IMR-90 (cell line): ENCODE measurements around the gene RAPGEF5. TPM values are rescaled to one million over a fixed set of nuclear protein-coding genes. Genes with fewer than 3 reads are reported as not detected.

Experiments used
- ATAC-seq: fragments of 200-7000 bp; cut with Tn5 transposase; 2 replicates; pipeline ENCODE4 v1.9.1; 2020; ENCODE audit warnings: low read depth, mild to moderate bottlenecking, moderate library complexity
- BruUV-seq: library from RNA; stranded (reverse); fragments of 400-500 nt; replicated peaks from 2 replicates; lab custom pipeline; 2021; lab: Mats Ljungman, UMichigan
- CTCF ChIA-PET: fragments of 300-600 bp; formaldehyde crosslinking; extraction: SDS; loops from one replicate; lab custom pipeline; 2021; ENCODE audit warnings: antibody characterized with exemption; lab: Yijun Ruan, JAX
- POLR2A ChIA-PET: fragments of 300-600 bp; sonication (Branson Sonifier 250); formaldehyde crosslinking; loops from one replicate; lab custom pipeline; 2022; ENCODE audit warnings: antibody characterized with exemption; ENCODE audit not compliant: unreplicated experiment; lab: Charles Lee
- DNase-seq: peaks from one replicate; pipeline ENCODE4 v3.0.0; 2013
- H2AFZ ChIP-seq: replicated peaks from 2 replicates; pipeline ENCODE3; 2013; ENCODE audit warnings: low read length, mild to moderate bottlenecking; ENCODE audit not compliant: poor library complexity
- H2AK5ac ChIP-seq: 2 replicates; pipeline ENCODE4 v1.6.1; 2013; ENCODE audit warnings: low read depth, low read length, inconsistent platforms
- H2AK9ac ChIP-seq: replicated peaks from 2 replicates; pipeline ENCODE3; 2013; ENCODE audit warnings: mild to moderate bottlenecking, low read depth, low read length, moderate library complexity; ENCODE audit not compliant: poor library complexity
- H2BK120ac ChIP-seq: 2 replicates; pipeline ENCODE4 v1.6.1; 2013; ENCODE audit warnings: low read depth, low read length, inconsistent platforms
- H2BK15ac ChIP-seq: 3 replicates; pipeline ENCODE4 v1.6.1; 2013; ENCODE audit warnings: low read depth, low read length, inconsistent platforms
- H2BK20ac ChIP-seq: 2 replicates; pipeline ENCODE4 v1.6.1; 2013; ENCODE audit warnings: low read depth, mild to moderate bottlenecking, inconsistent platforms, low read length, moderate library complexity
- H2BK5ac ChIP-seq: 2 replicates; pipeline ENCODE4 v1.6.1; 2013; ENCODE audit warnings: mild to moderate bottlenecking, low read depth, low read length, inconsistent platforms; ENCODE audit not compliant: poor library complexity, severe bottlenecking
- H3K14ac ChIP-seq: replicated peaks from 2 replicates; pipeline ENCODE4 v1.6.1; 2013; ENCODE audit warnings: low read depth, low read length, inconsistent platforms
- H3K18ac ChIP-seq: 2 replicates; pipeline ENCODE4 v1.6.1; 2013; ENCODE audit warnings: low read depth, low read length, control low read depth
- H3K23ac ChIP-seq: 2 replicates; pipeline ENCODE4 v1.6.1; 2013; ENCODE audit warnings: low read depth, low read length, inconsistent platforms
- H3K27ac ChIP-seq: 2 replicates; pipeline ENCODE4 v1.5.1; 2013; ENCODE audit warnings: mild to moderate bottlenecking, control low read depth, low read length; ENCODE audit not compliant: insufficient read depth
- H3K27me3 ChIP-seq: 2 replicates; pipeline ENCODE4 v1.6.1; 2013; ENCODE audit warnings: low read length; ENCODE audit not compliant: control insufficient read depth, insufficient read depth
- H3K36me3 ChIP-seq: 2 replicates; pipeline ENCODE4 v1.6.1; 2013; ENCODE audit warnings: low read length, mixed read lengths; ENCODE audit not compliant: control insufficient read depth, insufficient read depth
- H3K4ac ChIP-seq: 2 replicates; pipeline ENCODE4 v1.6.1; 2013; ENCODE audit warnings: low read depth, low read length, inconsistent platforms
- H3K4me1 ChIP-seq: 2 replicates; pipeline ENCODE4 v1.6.1; 2013; ENCODE audit warnings: low read length, mixed read lengths; ENCODE audit not compliant: control insufficient read depth, insufficient read depth
- H3K4me2 ChIP-seq: 2 replicates; pipeline ENCODE4 v1.6.1; 2013; ENCODE audit warnings: low read depth, mild to moderate bottlenecking, control low read depth, low read length, moderate library complexity
- H3K4me3 ChIP-seq: 2 replicates; pipeline ENCODE4 v1.5.1; 2013; ENCODE audit warnings: low read depth, mild to moderate bottlenecking, control low read depth, low read length, moderate library complexity; ENCODE audit not compliant: insufficient read depth
- H3K56ac ChIP-seq: 2 replicates; pipeline ENCODE4 v1.6.1; 2013; ENCODE audit warnings: low read length, inconsistent platforms; ENCODE audit not compliant: insufficient read depth; ENCODE audit errors: extremely low read depth
- H3K79me1 ChIP-seq, 2 experiments: 2 replicates each; pipeline ENCODE4 v1.6.1; 2013; ENCODE audit warnings: low read length in 2 of 2, inconsistent platforms in 1 of 2, low read depth in 1 of 2
- H3K9ac ChIP-seq: 2 replicates; pipeline ENCODE4 v1.6.1; 2013; ENCODE audit warnings: low read depth, low read length, control low read depth
- H3K9me1 ChIP-seq: 2 replicates; pipeline ENCODE4 v1.6.1; 2013; ENCODE audit warnings: low read length, inconsistent platforms; ENCODE audit not compliant: insufficient read depth
- H3K9me3 ChIP-seq: 2 replicates; pipeline ENCODE4 v1.6.1; 2013; ENCODE audit warnings: low read length; ENCODE audit not compliant: control insufficient read depth, insufficient read depth
- H4K20me1 ChIP-seq: 2 replicates; pipeline ENCODE4 v1.6.1; 2013; ENCODE audit warnings: low read length, inconsistent platforms; ENCODE audit not compliant: insufficient read depth
- H4K5ac ChIP-seq: 2 replicates; pipeline ENCODE4 v1.6.1; 2013; ENCODE audit warnings: mild to moderate bottlenecking, low read depth, low read length, control low read depth
- H4K8ac ChIP-seq, 2 experiments: 2 replicates each; pipeline ENCODE4 v1.6.1; 2013; ENCODE audit warnings: low read depth in 2 of 2, low read length in 2 of 2, control low read depth in 1 of 2, inconsistent platforms in 1 of 2
- H4K91ac ChIP-seq: 2 replicates; pipeline ENCODE4 v1.6.1; 2013; ENCODE audit warnings: low read depth, low read length, inconsistent platforms; ENCODE audit not compliant: insufficient read depth
- BHLHE40 ChIP-seq: fragments of 150-350 bp; IDR thresholded peaks from 2 replicates; pipeline ENCODE4 v1.6.1; 2016; ENCODE audit warnings: mild to moderate bottlenecking, low read depth, low read length
- CEBPB ChIP-seq: IDR thresholded peaks from 2 replicates; pipeline ENCODE4 v1.6.1; 2012; ENCODE audit warnings: low read depth, low read length, improper control_type of control experiment
- CHD1 ChIP-seq: IDR thresholded peaks from 2 replicates; pipeline ENCODE4 v1.6.1; 2012; ENCODE audit warnings: low read depth, low read length, improper control_type of control experiment
- CTCF ChIP-seq: conservative IDR thresholded peaks from 2 replicates; pipeline ENCODE4 v1.5.1; 2012; ENCODE audit warnings: mild to moderate bottlenecking, low read depth, low read length, improper control_type of control experiment
- FOS ChIP-seq: fragments of 150-350 bp; IDR thresholded peaks from 2 replicates; pipeline ENCODE4 v1.6.1; 2016; ENCODE audit warnings: low read depth, low read length
- MAZ ChIP-seq: IDR thresholded peaks from 2 replicates; pipeline ENCODE4 v1.6.1; 2012; ENCODE audit warnings: low read depth, mild to moderate bottlenecking, low read length, improper control_type of control experiment, moderate library complexity, borderline replicate concordance
- NFE2L2 ChIP-seq: fragments of 150-350 bp; IDR thresholded peaks from 2 replicates; pipeline ENCODE4 v1.6.1; 2016; ENCODE audit warnings: low read depth, mild to moderate bottlenecking, low read length
- POLR2A ChIP-seq: IDR thresholded peaks from 2 replicates; pipeline ENCODE4 v1.6.1; 2012; ENCODE audit warnings: mild to moderate bottlenecking, low read depth, low read length
- RCOR1 ChIP-seq: IDR thresholded peaks from 2 replicates; pipeline ENCODE4 v1.6.1; 2012; ENCODE audit warnings: mild to moderate bottlenecking, low read length, improper control_type of control experiment; ENCODE audit not compliant: insufficient replicate concordance
- RFX5 ChIP-seq: IDR thresholded peaks from 2 replicates; pipeline ENCODE4 v1.8.0; 2012; ENCODE audit warnings: low read depth, mild to moderate bottlenecking, low read length, moderate library complexity
- SMC3 ChIP-seq: fragments of 150-350 bp; IDR thresholded peaks from 2 replicates; pipeline ENCODE4 v1.6.1; 2016; ENCODE audit warnings: low read depth, mild to moderate bottlenecking, antibody characterized with exemption, low read length, moderate library complexity
- WGBS, 2 experiments: methylation state at CpG; one replicate each; pipeline versions ENCODE4 v1.1.5 to v1.1.7; 2013; ENCODE audit warnings: missing lambda C conversion rate in 2 of 2; ENCODE audit not compliant: insufficient read length in 1 of 2; ENCODE audit errors: extremely low coverage in 2 of 2; 5-methylcytosine and 5-hydroxymethylcytosine counted together
- dilution Hi-C: fragments of 300-500 bp; cut with HindIII; formaldehyde crosslinking; loops from one replicate; pipeline ENCODE4 v1.14.3; 2018; ENCODE audit warnings: low sequenced_read_pairs; ENCODE audit not compliant: unreplicated experiment
- in situ Hi-C: fragments of 300-500 bp; cut with MboI; formaldehyde crosslinking; loops from 3 replicates; pipeline ENCODE4 v1.14.3; 2019; ENCODE audit warnings: low sequenced_read_pairs, inconsistent platforms, mixed read lengths
- intact Hi-C: fragments of 100-400 bp; cut with micrococcal nuclease; formaldehyde crosslinking; loops from 2 replicates; pipeline ENCODE4 v1.10.0; 2022
- polyA plus RNA-seq, 3 experiments: library from polyadenylated mRNA; depleted of rRNA; stranded (reverse); fragments of >200 nt; gene quantifications; 2 replicates each; pipeline ENCODE4 v1.2.3, GENCODE V29; 2012; ENCODE audit warnings: low replicate concordance in 1 of 3
- total RNA-seq: library from RNA; depleted of rRNA; stranded (reverse); fragments of >200 nt; gene quantifications from 2 replicates; pipeline ENCODE4 v1.2.3, GENCODE V29; 2012
- TF ChIP-seq, protein P1 (sequence below): fragments of 150-350 bp; IDR thresholded peaks from 2 replicates; pipeline ENCODE4 v1.6.1; 2017; ENCODE audit warnings: mild to moderate bottlenecking, antibody characterized with exemption, low read length, low read depth
- TF ChIP-seq, protein P2 (sequence below): fragments of 150-350 bp; IDR thresholded peaks from 2 replicates; pipeline ENCODE4 v1.6.1; 2016; ENCODE audit warnings: low read depth, mild to moderate bottlenecking, low read length, moderate library complexity, borderline replicate concordance

Gene RAPGEF5
- total and polyA plus RNA-seq, 2 of the 4 experiments (the other 2 are of a cell fraction): 0.05 to 0.18 TPM

DNA sequence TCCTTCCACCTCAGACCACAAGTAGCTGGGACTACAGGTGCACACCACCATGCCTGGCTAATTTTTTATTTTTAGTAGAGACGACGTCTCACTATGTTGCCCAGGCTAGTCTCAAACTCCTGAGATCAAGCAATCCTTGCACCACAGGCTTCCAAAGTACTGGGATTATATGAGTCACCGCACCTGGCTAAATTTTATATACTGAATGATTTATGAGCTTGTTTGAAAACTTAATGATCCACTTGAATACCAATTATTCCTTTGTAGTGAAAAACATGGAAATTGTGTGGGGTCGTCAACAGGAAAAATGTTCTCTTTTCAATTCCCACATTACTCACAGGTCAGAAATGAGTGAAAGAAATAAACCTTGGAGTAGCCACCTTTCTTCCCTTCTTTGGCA is 31.3 kb downstream of the RAPGEF5 start:
- H3K14ac ChIP-seq: no peak overlapping the region
- H4K8ac ChIP-seq: no peak overlapping the region
- H4K5ac ChIP-seq: no peak overlapping the region
- H3K9ac ChIP-seq: no peak overlapping the region
- BruUV-seq: no TSS peak
- H4K91ac ChIP-seq: no peak overlapping the region
- no peak overlapping the region for H3K56ac ChIP-seq
- no peak overlapping the region for H2AK5ac ChIP-seq
- H3K23ac ChIP-seq: no peak overlapping the region
- no peak for TF ChIP-seq NFE2L2
- no peak for TF ChIP-seq CTCF
- TF ChIP-seq CEBPB: no peak
- no peak for TF ChIP-seq POLR2A
- no peak for TF ChIP-seq RCOR1
- no peak for TF ChIP-seq CHD1
- TF ChIP-seq, protein P1, sequence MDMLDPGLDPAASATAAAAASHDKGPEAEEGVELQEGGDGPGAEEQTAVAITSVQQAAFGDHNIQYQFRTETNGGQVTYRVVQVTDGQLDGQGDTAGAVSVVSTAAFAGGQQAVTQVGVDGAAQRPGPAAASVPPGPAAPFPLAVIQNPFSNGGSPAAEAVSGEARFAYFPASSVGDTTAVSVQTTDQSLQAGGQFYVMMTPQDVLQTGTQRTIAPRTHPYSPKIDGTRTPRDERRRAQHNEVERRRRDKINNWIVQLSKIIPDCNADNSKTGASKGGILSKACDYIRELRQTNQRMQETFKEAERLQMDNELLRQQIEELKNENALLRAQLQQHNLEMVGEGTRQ: no peak
- no peak for TF ChIP-seq RFX5
- no peak for TF ChIP-seq BHLHE40
- TF ChIP-seq MAZ: no peak
- TF ChIP-seq, protein P2, sequence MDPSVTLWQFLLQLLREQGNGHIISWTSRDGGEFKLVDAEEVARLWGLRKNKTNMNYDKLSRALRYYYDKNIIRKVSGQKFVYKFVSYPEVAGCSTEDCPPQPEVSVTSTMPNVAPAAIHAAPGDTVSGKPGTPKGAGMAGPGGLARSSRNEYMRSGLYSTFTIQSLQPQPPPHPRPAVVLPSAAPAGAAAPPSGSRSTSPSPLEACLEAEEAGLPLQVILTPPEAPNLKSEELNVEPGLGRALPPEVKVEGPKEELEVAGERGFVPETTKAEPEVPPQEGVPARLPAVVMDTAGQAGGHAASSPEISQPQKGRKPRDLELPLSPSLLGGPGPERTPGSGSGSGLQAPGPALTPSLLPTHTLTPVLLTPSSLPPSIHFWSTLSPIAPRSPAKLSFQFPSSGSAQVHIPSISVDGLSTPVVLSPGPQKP: no peak
- TF ChIP-seq SMC3: no peak
- TF ChIP-seq FOS: no peak
- H2BK120ac ChIP-seq: no peak overlapping the region
- no peak overlapping the region for H2BK20ac ChIP-seq
- H4K20me1 ChIP-seq: no peaks in the 10 kb centered on the region
- no peaks in the 10 kb centered on the region for H3K9me1 ChIP-seq
- H3K4me2 ChIP-seq: no peak overlapping the region
- intact Hi-C loops (loop anchor here (10.0 kb wide), 1 partner anchor 159 kb away; no protein-coding TSS in a partner anchor), in situ Hi-C loops (no loop called here), dilution Hi-C loops (no loop called here)
- no peak overlapping the region for H2AK9ac ChIP-seq
- no peak overlapping the region for H3K27ac ChIP-seq
- CTCF ChIA-PET: no interaction called here
- POLR2A ChIA-PET: no interaction called here
- ATAC-seq: no peak
- H3K9me3 ChIP-seq: no peaks in the 10 kb centered on the region
- H3K4me3 ChIP-seq: no peak overlapping the region
- no peak overlapping the region for H2BK15ac ChIP-seq
- H3K36me3 ChIP-seq: no peaks in the 10 kb centered on the region
- no CpG with 5 or more reads among the region's 4 CpGs for WGBS, 2 experiments
- H3K79me1 ChIP-seq: no peaks in the 10 kb centered on the region
- no peak overlapping the region for H3K18ac ChIP-seq
- H3K27me3 ChIP-seq: no peaks in the 10 kb centered on the region; the same call in none of the 2 replicates
- no peak overlapping the region for H3K4ac ChIP-seq
- no peak for DNase-seq
- no peak overlapping the region for H2BK5ac ChIP-seq
- no peak overlapping the region for H2AFZ ChIP-seq
- no peaks in the 10 kb centered on the region for H3K4me1 ChIP-seq
